GM06990 (cell line): ENCODE data around the gene SPPL2C.

ENCODE experiments used
- DNase-seq: peaks from one replicate; pipeline ENCODE4 v3.0.0-alpha.2; 2011; ENCODE audit not compliant: insufficient read length; ENCODE audit errors: extremely low read depth
- H3K27me3 ChIP-seq: replicated peaks from 2 replicates; pipeline ENCODE4 v1.6.0; 2011; ENCODE audit warnings: low read length; ENCODE audit not compliant: control insufficient read depth, insufficient read depth
- H3K36me3 ChIP-seq: 2 replicates; pipeline ENCODE4 v1.5.1; 2011; ENCODE audit warnings: low read length; ENCODE audit not compliant: control insufficient read depth, insufficient read depth
- H3K4me3 ChIP-seq: replicated peaks from 2 replicates; pipeline ENCODE4 v1.5.1; 2011; ENCODE audit warnings: low read depth, mild to moderate bottlenecking, control low read depth, low read length
- TF ChIP-seq, protein P1 (sequence below): IDR thresholded peaks from 2 replicates; pipeline ENCODE4 v1.5.1; 2011; ENCODE audit warnings: low read length, control low read depth, mild to moderate bottlenecking, inconsistent platforms; ENCODE audit not compliant: insufficient read depth, poor library complexity, severe bottlenecking

Gene SPPL2C

DNA sequence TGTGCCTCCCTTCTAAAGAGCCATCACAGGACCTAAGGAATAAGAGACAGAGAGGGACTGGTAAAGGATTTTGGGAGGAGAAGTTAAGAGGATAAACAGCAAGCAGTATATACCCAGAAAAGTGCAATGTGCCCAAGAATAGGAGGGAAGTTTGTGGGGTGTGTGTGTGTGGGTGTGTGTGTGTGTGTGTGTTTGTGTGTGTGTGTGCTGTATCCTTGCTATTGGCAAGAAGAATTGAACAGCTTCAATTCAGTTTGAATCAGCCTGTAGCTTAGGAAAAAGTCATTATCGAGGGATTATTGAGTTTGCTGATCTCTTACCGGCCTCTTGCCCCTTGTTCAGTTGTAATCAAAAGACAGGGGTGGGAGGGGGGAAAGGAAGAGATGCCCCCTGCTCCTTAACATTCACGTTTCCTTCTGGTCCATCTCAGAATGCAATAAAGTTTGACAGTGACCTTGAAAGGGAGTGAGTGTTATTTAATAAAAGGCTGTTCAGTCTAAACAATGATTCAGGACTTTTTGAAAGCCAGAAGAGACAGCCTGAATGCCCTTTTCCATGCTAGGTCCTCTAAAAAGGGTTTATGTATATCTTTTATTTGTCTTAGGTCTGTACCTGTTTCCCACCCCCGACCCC lies 25.8 kb downstream of the SPPL2C start:
- Histone ChIP-seq H3K36me3 (no peaks in the 10 kb centered on the region), H3K27me3 (no peaks in the 10 kb centered on the region; the same call in 1 of the 2 replicates), H3K4me3 (no peak overlapping the region)
- no peak for DNase-seq
- TF ChIP-seq, protein P1, sequence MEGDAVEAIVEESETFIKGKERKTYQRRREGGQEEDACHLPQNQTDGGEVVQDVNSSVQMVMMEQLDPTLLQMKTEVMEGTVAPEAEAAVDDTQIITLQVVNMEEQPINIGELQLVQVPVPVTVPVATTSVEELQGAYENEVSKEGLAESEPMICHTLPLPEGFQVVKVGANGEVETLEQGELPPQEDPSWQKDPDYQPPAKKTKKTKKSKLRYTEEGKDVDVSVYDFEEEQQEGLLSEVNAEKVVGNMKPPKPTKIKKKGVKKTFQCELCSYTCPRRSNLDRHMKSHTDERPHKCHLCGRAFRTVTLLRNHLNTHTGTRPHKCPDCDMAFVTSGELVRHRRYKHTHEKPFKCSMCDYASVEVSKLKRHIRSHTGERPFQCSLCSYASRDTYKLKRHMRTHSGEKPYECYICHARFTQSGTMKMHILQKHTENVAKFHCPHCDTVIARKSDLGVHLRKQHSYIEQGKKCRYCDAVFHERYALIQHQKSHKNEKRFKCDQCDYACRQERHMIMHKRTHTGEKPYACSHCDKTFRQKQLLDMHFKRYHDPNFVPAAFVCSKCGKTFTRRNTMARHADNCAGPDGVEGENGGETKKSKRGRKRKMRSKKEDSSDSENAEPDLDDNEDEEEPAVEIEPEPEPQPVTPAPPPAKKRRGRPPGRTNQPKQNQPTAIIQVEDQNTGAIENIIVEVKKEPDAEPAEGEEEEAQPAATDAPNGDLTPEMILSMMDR: no peak

DNA sequence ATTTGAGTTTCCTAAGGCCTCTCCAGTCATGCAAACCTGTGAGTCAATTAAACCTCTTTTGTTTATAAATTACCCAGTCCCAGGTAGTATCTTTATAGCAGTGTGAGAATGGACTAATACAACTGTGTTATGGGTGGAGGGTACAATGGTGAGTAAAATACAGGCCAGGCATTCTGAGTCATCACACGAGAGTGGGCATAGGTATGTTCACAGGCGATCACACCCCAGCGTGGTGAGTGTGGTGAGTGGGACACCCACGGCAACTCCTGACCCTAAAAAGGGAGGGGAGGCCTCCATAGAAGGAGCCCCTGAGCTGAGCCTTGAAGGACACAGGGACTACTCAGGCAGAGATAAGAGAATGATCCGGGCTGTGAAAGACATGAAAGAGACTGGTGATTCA lies 27.0 kb downstream of the SPPL2C start:
- no peak for DNase-seq
- Histone ChIP-seq H3K4me3 (no peak overlapping the region), H3K27me3 (no peaks in the 10 kb centered on the region; the same call in 1 of the 2 replicates), H3K36me3 (no peaks in the 10 kb centered on the region)
- TF ChIP-seq, protein P1: no peak

DNA sequence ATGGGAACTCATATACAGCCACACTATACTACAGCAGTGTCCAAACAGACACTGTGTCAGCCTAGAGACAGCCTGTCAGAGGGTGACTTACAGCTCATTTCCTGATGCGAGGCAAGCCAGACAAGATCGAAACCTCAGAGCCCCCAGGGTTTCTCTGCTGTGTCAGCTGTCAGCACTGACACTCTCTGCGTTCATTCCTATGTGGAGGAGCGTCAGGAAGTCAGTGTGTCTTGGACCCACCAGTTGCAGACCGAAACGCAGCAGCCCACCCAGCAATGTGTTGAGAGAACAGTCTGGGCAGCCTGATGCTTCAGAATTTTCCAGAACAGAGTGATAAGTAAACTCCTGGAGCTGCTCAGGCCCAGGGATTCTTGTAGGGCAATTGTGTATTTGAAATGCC lies 29.0 kb downstream of the SPPL2C start:
- Histone ChIP-seq H3K36me3 (no peaks in the 10 kb centered on the region), H3K27me3 (no peaks in the 10 kb centered on the region; the same call in 1 of the 2 replicates), H3K4me3 (no peak overlapping the region)
- no peak for DNase-seq
- TF ChIP-seq, protein P1: no peak

DNA sequence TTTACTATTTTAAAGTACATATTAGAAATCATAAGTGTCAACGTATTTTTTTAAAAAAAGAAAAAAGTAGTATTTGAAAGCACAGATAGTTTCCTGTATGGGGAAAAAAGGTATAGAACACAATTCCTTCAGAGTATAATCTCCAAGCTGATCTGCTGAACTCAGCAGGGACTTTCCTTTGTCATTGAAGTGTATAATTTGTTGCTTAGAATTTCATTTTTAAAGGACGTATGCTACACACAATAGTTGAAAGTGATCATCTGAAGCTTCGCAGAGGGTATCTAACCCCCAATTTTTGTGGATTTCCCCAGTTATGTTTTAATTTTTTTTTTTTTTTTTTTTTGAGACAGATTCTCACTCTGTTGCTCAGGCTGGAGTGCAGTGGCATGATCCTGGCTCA lies 29.5 kb downstream of the SPPL2C start:
- no peak overlapping the region for H3K4me3 ChIP-seq

DNA sequence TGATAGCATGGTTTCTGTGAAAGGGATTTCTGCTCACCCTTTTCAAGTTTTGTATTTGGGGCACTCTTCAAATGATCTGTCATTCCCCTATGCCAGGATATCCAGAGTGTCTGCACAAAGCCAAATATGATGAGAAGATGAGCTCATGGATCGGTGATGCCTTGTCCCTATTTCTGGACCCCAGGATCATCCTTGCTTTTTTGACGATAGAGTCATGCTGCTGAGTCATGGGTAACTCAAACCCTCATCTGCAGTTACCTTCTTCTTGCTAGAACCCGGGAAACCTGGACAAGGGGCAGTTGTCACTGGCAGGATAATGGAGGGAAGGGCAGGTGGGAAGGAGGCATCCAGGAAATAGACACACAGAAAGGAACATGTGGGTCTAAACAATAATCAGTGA lies 31.9 kb downstream of the SPPL2C start:
- TF ChIP-seq, protein P1: no peak
- H3K27me3 ChIP-seq: no peaks in the 10 kb centered on the region; the same call in 1 of the 2 replicates
- no peak overlapping the region for H3K4me3 ChIP-seq
- DNase-seq: no peak
- H3K36me3 ChIP-seq: no peaks in the 10 kb centered on the region

More for the DNA sequence above, 29.5 kb downstream of the SPPL2C start:
- H3K36me3 ChIP-seq: no peaks in the 10 kb centered on the region
- TF ChIP-seq, protein P1: no peak
- H3K27me3 ChIP-seq: no peaks in the 10 kb centered on the region; the same call in 1 of the 2 replicates
- no peak for DNase-seq

DNA sequence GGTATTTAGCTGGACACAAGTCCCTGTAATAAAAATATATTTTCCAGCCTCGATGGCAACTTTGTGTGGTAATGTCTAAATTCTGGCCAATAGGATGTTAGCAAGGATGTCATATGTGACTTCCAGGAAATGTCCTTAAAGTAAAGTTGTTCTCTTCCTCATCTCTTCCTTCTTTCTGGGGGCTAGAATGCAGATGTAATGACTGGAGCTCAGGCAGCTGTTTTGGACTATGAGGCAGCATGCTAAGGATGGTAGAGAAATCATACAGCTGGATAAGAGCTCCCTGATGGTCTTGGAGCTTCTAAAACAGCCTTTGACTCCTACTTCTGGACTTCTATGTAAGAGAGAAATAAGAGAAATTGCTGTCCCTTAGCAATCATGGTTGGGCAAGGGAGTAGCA lies 32.8 kb downstream of the SPPL2C start:
- Histone ChIP-seq H3K36me3 (no peaks in the 10 kb centered on the region), H3K27me3 (no peaks in the 10 kb centered on the region), H3K4me3 (no peak overlapping the region)
- TF ChIP-seq, protein P1: no peak
- DNase-seq: no peak
